T-cell (primary cell): Measurements from ENCODE around the gene ZNF462. TPM values are rescaled to one million over a fixed set of nuclear protein-coding genes. Genes with fewer than 3 reads are reported as not detected.

Experiments used
- ATAC-seq, 4 experiments: fragments of 200-7000 bp in 3 of 4; fragments of 150-1000 bp in 1 of 4; cut with Tn5 transposase; replicated peaks in 1 of 4; 1 replicate in 3 of 4; 2 replicates in 1 of 4; pipeline ENCODE4 v1.10.0; 2021; ENCODE audit warnings: moderate library complexity in 3 of 4, mild to moderate bottlenecking in 2 of 4, moderate number of reproducible peaks in 1 of 4
- CTCF ChIA-PET, 2 donors: fragments of 300-600 bp; sonication (Branson Sonifier 250); formaldehyde crosslinking; loops; one replicate each; lab custom pipeline; 2022; ENCODE audit warnings: antibody characterized with exemption in 2 of 2; lab: Charles Lee
- POLR2A ChIA-PET, 2 donors: fragments of 300-600 bp; sonication (Branson Sonifier 250); formaldehyde crosslinking; loops; one replicate each; lab custom pipeline; 2022; ENCODE audit warnings: antibody characterized with exemption in 2 of 2; lab: Charles Lee
- DNase-seq, 35 experiments: peaks; one replicate each; pipeline versions ENCODE4 v3.0.0 to v3.0.0-alpha.2; 2013 to 2023
- H3K27ac ChIP-seq: one replicate; pipeline ENCODE4 v1.5.1; 2013; ENCODE audit warnings: low read length
- H3K27me3 ChIP-seq, 2 experiments: replicated peaks in 1 of 2; 1 replicate in 1 of 2; 2 replicates in 1 of 2; pipeline versions ENCODE4 v1.6.1 to v1.7.0; 2013; ENCODE audit warnings: low read length in 1 of 2, mixed read lengths in 1 of 2; ENCODE audit not compliant: control insufficient read depth in 2 of 2, insufficient read depth in 2 of 2; ENCODE audit errors: extremely low read depth in 1 of 2
- H3K36me3 ChIP-seq, 2 donors: 1 replicate in 1 of 2; 2 replicates in 1 of 2; pipeline versions ENCODE4 v1.6.1 to v1.7.0; 2013; ENCODE audit warnings: low read length in 1 of 2; ENCODE audit not compliant: control insufficient read depth in 2 of 2, insufficient read depth in 1 of 2; ENCODE audit errors: extremely low read depth in 1 of 2
- H3K4me1 ChIP-seq, 2 experiments: 1 replicate in 1 of 2; 2 replicates in 1 of 2; pipeline versions ENCODE4 v1.6.1 to v1.7.0; 2013; ENCODE audit warnings: low read length in 2 of 2, mixed read lengths in 1 of 2; ENCODE audit not compliant: insufficient read depth in 2 of 2, control insufficient read depth in 1 of 2; ENCODE audit errors: extremely low read depth in 1 of 2
- H3K4me3 ChIP-seq, 2 donors: 1 replicate in 1 of 2; 2 replicates in 1 of 2; pipeline versions ENCODE4 v1.5.1 to v1.7.0; 2013; ENCODE audit warnings: mild to moderate bottlenecking in 2 of 2, low read length in 1 of 2, moderate library complexity in 1 of 2; ENCODE audit not compliant: control insufficient read depth in 1 of 2; ENCODE audit errors: extremely low read depth in 1 of 2
- H3K9me3 ChIP-seq: 2 replicates; pipeline ENCODE4 v1.7.0; 2013
- H3K27ac Mint-ChIP-seq, 2 donors: one replicate each; pipeline ENCODE4 v1.8.0; 2020 to 2021; ENCODE audit warnings: mild to moderate bottlenecking in 2 of 2, mixed read lengths in 2 of 2
- H3K27me3 Mint-ChIP-seq, 2 donors: one replicate each; pipeline ENCODE4 v1.8.0; 2021 to 2022; ENCODE audit warnings: mixed read lengths in 2 of 2
- H3K36me3 Mint-ChIP-seq: one replicate; pipeline ENCODE4 v1.8.0; 2021; ENCODE audit warnings: mixed read lengths
- H3K4me1 Mint-ChIP-seq, 3 donors: one replicate each; pipeline ENCODE4 v1.8.0; 2020 to 2022; ENCODE audit warnings: mixed read lengths in 3 of 3, mild to moderate bottlenecking in 1 of 3
- H3K4me3 Mint-ChIP-seq, 3 donors: one replicate each; pipeline ENCODE4 v1.8.0; 2020 to 2022; ENCODE audit warnings: mild to moderate bottlenecking in 3 of 3, mixed read lengths in 3 of 3, moderate library complexity in 3 of 3
- H3K9me3 Mint-ChIP-seq, 3 donors: one replicate each; pipeline ENCODE4 v1.8.0; 2020 to 2022; ENCODE audit warnings: mixed read lengths in 3 of 3
- WGBS: methylation state at CpG from one replicate; pipeline ENCODE4 v1.1.5; 2013; ENCODE audit warnings: missing lambda C conversion rate; ENCODE audit not compliant: insufficient coverage; 5-methylcytosine and 5-hydroxymethylcytosine counted together
- total RNA-seq, 35 experiments: library from RNA in 6 of 35; stranded (reverse) in 6 of 35; fragments of 120-200 nt in 1 of 35; gene quantifications; one replicate each; pipeline versions ENCODE4 v1.2.1 to v1.2.4 and lab custom pipeline; 2013 to 2026

Gene ZNF462
- total RNA-seq, 5 donors from 2014 or later (not counting 1 experiment from before 2014, with no cell fraction given), result 1.1 to 5.3 (median 2.5) TPM

DNA sequence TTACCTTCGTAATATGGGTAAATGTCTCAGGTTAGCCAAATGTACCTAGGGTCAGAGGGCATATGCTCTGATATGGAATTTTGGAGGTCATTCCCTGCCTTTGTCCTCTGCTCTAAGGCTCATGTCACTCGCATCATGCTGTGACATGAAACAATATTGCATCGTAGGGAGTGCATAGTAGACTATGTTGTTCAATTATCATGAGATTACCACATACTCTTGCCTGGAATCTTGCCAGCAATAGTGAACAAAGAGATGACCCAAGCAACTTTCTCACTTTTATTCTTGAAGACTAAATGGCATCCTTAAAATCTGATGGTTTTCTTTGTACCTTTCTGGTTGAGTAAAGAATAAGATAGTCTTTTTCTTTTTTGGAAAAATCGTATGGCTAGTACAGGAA lies 27.6 kb downstream of the ZNF462 start:
- Histone ChIP-seq H3K27me3 (no peaks in the 10 kb centered on the region), H3K4me3 (no peak overlapping the region), H3K27ac (no peak overlapping the region), H3K9me3 (no peaks in the 10 kb centered on the region), H3K4me1 (no peaks in the 10 kb centered on the region), H3K36me3 (no peaks in the 10 kb centered on the region)
- CTCF ChIA-PET, result no interaction called here
- H3K4me1 Mint-ChIP-seq, result no peaks in the 10 kb centered on the region
- no peak overlapping the region for H3K4me3 Mint-ChIP-seq
- H3K36me3 Mint-ChIP-seq, result no peaks in the 10 kb centered on the region
- POLR2A ChIA-PET, result interaction anchor here in 1 of 2 donors (0.6 kb wide), 1 partner anchor 122 kb away, joined by 9 read pairs; no protein-coding TSS in a partner anchor
- WGBS, result no CpG with 5 or more reads among the region's 4 CpGs
- ATAC-seq (no peak), DNase-seq (no peak)
- H3K9me3 Mint-ChIP-seq, result peaks cover 0 to 7% (median 0%) of the 10 kb centered on the region in 3 donors
- H3K27me3 Mint-ChIP-seq, result no peaks in the 10 kb centered on the region
- H3K27ac Mint-ChIP-seq, result no peak overlapping the region

DNA sequence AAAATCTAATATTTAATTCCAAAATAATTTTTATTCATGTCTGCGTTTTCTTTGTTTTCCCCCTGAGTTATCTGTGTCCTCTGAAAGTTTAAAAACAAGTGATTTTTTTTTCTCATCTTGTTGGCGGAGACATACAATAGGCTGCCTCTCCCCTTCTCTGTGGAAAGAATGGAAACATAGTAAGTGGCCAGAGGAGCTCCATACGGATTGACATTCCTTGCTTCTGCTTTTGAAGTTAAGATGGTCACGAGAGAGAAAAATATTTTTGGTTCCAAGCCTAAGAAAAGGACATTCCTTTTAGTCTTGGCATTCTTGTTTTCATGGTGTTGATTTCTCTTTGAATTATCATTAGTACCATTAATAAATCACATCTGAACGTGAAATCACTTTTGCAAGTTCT lies 28.3 kb downstream of the ZNF462 start:
- peaks cover 0 to 7% (median 0%) of the 10 kb centered on the region in 3 donors for H3K9me3 Mint-ChIP-seq
- no peaks in the 10 kb centered on the region for H3K4me1 Mint-ChIP-seq
- ChIA-PET CTCF (no interaction called here), POLR2A (interaction anchor here in 1 of 2 donors (0.6 kb wide), 1 partner anchor 121 kb away, joined by 9 read pairs; no protein-coding TSS in a partner anchor)
- H3K4me3 Mint-ChIP-seq, result no peak overlapping the region
- H3K27me3 Mint-ChIP-seq, result no peaks in the 10 kb centered on the region
- Histone ChIP-seq H3K27me3 (no peaks in the 10 kb centered on the region), H3K27ac (no peak overlapping the region), H3K4me1 (no peaks in the 10 kb centered on the region), H3K9me3 (no peaks in the 10 kb centered on the region), H3K36me3 (no peaks in the 10 kb centered on the region), H3K4me3 (no peak overlapping the region)
- WGBS, result 80% methylated on average over 2 of the region's 5 CpGs
- no peak overlapping the region for H3K27ac Mint-ChIP-seq
- ATAC-seq, result no peak
- DNase-seq, result no peak
- H3K36me3 Mint-ChIP-seq, result no peaks in the 10 kb centered on the region

DNA sequence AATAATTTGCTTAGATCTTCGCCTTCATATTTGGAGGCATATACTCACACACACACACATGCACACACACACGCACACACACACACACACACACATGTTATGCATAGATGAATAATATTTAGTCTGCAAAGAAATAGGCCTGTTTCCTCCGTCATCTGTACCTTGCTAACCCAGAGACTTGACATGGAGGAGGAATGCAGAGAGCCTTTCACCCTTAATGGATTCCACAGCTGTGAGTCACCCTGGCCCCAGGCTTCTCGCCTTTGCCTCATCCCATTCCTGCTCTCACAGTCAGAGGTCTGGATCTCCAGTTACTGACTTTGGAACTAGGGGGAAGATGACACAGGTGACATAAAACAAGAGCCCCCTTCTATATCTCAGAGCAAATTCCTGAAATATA lies 29.7 kb downstream of the ZNF462 start:
- Histone ChIP-seq H3K4me1 (no peaks in the 10 kb centered on the region), H3K9me3 (no peaks in the 10 kb centered on the region), H3K36me3 (no peaks in the 10 kb centered on the region), H3K4me3 (no peak overlapping the region), H3K27ac (no peak overlapping the region), H3K27me3 (no peaks in the 10 kb centered on the region)
- H3K4me3 Mint-ChIP-seq, result no peak overlapping the region
- no peak for DNase-seq
- no peaks in the 10 kb centered on the region for H3K36me3 Mint-ChIP-seq
- CTCF ChIA-PET, result no interaction called here
- peaks cover 0 to 6% (median 0%) of the 10 kb centered on the region in 3 donors for H3K9me3 Mint-ChIP-seq
- WGBS, result 80% methylated on average over 1 of the region's 4 CpGs
- no peaks in the 10 kb centered on the region for H3K27me3 Mint-ChIP-seq
- H3K4me1 Mint-ChIP-seq, result no peaks in the 10 kb centered on the region
- no peak for ATAC-seq
- no peak overlapping the region for H3K27ac Mint-ChIP-seq
- POLR2A ChIA-PET, result no interaction called here

DNA sequence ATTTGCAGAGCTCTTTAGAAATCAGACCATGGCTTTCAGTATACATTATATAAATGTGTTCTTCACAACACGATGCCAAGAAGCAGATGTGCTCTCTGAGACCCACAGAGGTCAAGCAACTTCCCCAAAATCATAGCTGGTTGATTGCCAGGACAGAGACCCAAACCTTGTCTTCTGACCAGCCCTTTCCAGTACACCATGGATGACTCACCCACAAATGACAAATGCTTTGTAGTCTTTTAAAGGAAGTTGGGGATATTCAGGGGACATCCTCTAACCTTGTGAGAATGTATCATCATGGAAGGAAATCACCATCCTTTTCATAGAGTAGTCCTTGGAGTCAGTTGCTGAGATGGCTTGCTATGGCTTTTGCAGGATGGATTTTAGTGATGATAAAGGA lies 30.1 kb downstream of the ZNF462 start:
- Histone ChIP-seq H3K4me1 (no peaks in the 10 kb centered on the region), H3K9me3 (no peaks in the 10 kb centered on the region), H3K27me3 (no peaks in the 10 kb centered on the region), H3K27ac (no peak overlapping the region), H3K4me3 (no peak overlapping the region), H3K36me3 (no peaks in the 10 kb centered on the region)
- no peak for DNase-seq
- peaks cover 0 to 4% (median 0%) of the 10 kb centered on the region in 3 donors for H3K9me3 Mint-ChIP-seq
- ChIA-PET POLR2A (no interaction called here), CTCF (no interaction called here)
- ATAC-seq, result no peak
- no peaks in the 10 kb centered on the region for H3K36me3 Mint-ChIP-seq
- no peak overlapping the region for H3K27ac Mint-ChIP-seq
- H3K27me3 Mint-ChIP-seq, result no peaks in the 10 kb centered on the region
- no peaks in the 10 kb centered on the region for H3K4me1 Mint-ChIP-seq
- WGBS, result no CpG with 5 or more reads among the region's 1 CpG
- H3K4me3 Mint-ChIP-seq, result no peak overlapping the region

DNA sequence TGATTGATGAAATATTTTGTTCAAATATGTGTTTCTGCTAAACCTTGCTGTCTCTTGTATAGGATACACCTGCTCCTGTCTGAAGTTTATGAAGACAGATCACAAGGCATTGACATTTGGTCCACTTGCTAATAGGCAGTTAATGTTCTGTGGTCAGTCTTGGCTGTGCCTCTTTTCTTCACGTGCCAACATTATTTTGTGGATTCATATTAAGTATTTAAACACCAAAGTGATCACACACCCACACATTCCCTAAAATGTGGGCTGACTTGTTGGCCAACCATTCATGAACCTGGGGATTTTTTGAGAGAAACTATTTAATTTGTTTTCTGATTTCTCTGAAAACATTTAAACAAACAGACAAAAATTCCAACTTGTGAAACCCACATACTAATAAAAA lies 33.7 kb downstream of the ZNF462 start:
- ChIA-PET POLR2A (interaction anchor here in 1 of 2 donors (0.6 kb wide), 1 partner anchor 9 kb away, joined by 4 read pairs; no protein-coding TSS in a partner anchor), CTCF (no interaction called here)
- H3K27ac ChIP-seq, result no peak overlapping the region
- H3K36me3 ChIP-seq, result no peaks in the 10 kb centered on the region
- Mint-ChIP-seq H3K27me3 (no peaks in the 10 kb centered on the region), H3K36me3 (no peaks in the 10 kb centered on the region), H3K9me3 (peaks cover 5 to 25% (median 11%) of the 10 kb centered on the region in 3 donors), H3K4me1 (no peaks in the 10 kb centered on the region), H3K27ac (no peak overlapping the region), H3K4me3 (no peak overlapping the region)
- no CpG with 5 or more reads among the region's 1 CpG for WGBS
- no peaks in the 10 kb centered on the region for H3K9me3 ChIP-seq
- DNase-seq, result no peak
- no peak overlapping the region for H3K4me3 ChIP-seq
- H3K4me1 ChIP-seq, result no peaks in the 10 kb centered on the region
- ATAC-seq, result no peak
- H3K27me3 ChIP-seq, result no peaks in the 10 kb centered on the region

DNA sequence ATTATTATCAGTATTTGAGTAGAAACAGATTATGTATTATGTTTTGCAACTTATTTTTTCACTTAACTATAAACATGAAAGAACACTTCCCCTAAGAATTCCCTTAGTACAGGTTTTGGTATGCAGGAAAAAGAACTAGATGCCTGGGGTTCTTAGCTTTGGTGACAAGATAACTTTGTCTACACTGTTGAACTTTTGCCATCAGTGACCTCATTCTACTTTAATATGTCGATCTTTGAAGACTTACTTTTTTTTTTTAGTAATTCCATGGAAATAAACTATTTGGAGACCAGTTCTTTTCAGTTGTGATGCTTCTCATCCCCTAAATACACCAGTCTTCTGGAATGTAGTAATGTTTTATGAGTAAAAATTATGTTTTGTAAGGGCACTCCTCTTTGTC lies 34.3 kb downstream of the ZNF462 start:
- Histone ChIP-seq H3K27ac (no peak overlapping the region), H3K9me3 (no peaks in the 10 kb centered on the region), H3K4me3 (no peak overlapping the region), H3K27me3 (no peaks in the 10 kb centered on the region), H3K36me3 (no peaks in the 10 kb centered on the region), H3K4me1 (no peaks in the 10 kb centered on the region)
- POLR2A ChIA-PET, result no interaction called here
- WGBS, result no CpG with 5 or more reads among the region's 1 CpG
- Mint-ChIP-seq H3K36me3 (no peaks in the 10 kb centered on the region), H3K27ac (no peak overlapping the region), H3K27me3 (no peaks in the 10 kb centered on the region), H3K4me3 (no peak overlapping the region), H3K9me3 (peaks cover 5 to 25% (median 12%) of the 10 kb centered on the region in 3 donors), H3K4me1 (no peaks in the 10 kb centered on the region)
- no peak for ATAC-seq
- CTCF ChIA-PET, result no interaction called here
- no peak for DNase-seq

DNA sequence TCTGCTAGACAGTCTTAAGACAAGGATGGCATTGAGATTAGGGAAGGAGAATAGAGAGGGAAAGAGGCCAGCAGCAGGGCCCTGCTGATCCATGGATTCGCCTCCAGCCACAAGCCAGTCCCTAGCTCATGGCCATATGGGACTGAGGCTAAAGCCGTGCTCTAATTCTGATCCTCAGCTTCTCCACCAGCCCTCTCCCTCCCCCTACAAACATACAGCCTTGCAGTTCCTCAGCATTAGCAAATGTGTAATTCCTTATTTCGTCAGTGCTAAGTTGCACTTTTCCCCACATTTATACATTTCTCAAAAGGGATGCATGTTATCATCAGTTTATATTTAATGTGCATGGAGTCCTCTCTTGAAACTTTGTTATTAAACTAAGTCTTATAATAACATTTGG lies 34.8 kb downstream of the ZNF462 start:
- Histone ChIP-seq H3K27ac (no peak overlapping the region), H3K9me3 (no peaks in the 10 kb centered on the region), H3K4me1 (no peaks in the 10 kb centered on the region), H3K4me3 (no peak overlapping the region), H3K27me3 (no peaks in the 10 kb centered on the region), H3K36me3 (no peaks in the 10 kb centered on the region)
- ATAC-seq, result no peak
- ChIA-PET POLR2A (no interaction called here), CTCF (no interaction called here)
- Mint-ChIP-seq H3K36me3 (no peaks in the 10 kb centered on the region), H3K27me3 (no peaks in the 10 kb centered on the region), H3K4me3 (no peak overlapping the region), H3K4me1 (no peaks in the 10 kb centered on the region), H3K9me3 (peaks cover 5 to 30% (median 17%) of the 10 kb centered on the region in 3 donors), H3K27ac (no peak overlapping the region)
- DNase-seq, result no peak
- WGBS, result 83% methylated on average over 2 of the region's 3 CpGs
